HEK293 (cell line): ENCODE data around the gene CLCF1.

ENCODE experiments used
- CTCF ChIA-PET: fragments of 350-600 bp; formaldehyde crosslinking; extraction: SDS; loops from one replicate; lab custom pipeline; 2021; ENCODE audit warnings: antibody characterized with exemption; lab: Yijun Ruan, JAX
- POLR2A ChIA-PET: fragments of 300-600 bp; formaldehyde crosslinking; extraction: SDS; loops from one replicate; lab custom pipeline; 2020; ENCODE audit warnings: antibody characterized with exemption, inconsistent platforms; lab: Yijun Ruan, JAX
- H3K27ac ChIP-seq: fragments of 200-500 bp; sonication (Bioruptor generic); 2 replicates; pipeline ENCODE4 v1.5.1; 2014; ENCODE audit warnings: low read depth, low read length, control low read depth, inconsistent platforms; ENCODE audit errors: extremely low read depth
- H3K36me3 ChIP-seq, 2 experiments: fragments of 200-500 bp in 1 of 2; sonication (Bioruptor generic) in 1 of 2; 1 replicate in 1 of 2; 2 replicates in 1 of 2; pipeline ENCODE4 v1.5.1; 2014 to 2017; ENCODE audit warnings: inconsistent platforms in 2 of 2, low read length in 2 of 2; ENCODE audit not compliant: control insufficient read depth in 2 of 2, insufficient read depth in 1 of 2
- H3K4me1 ChIP-seq: fragments of 200-500 bp; sonication (Bioruptor generic); 2 replicates; pipeline ENCODE4 v1.5.1; 2014; ENCODE audit warnings: mild to moderate bottlenecking, low read length, inconsistent platforms; ENCODE audit not compliant: control insufficient read depth, insufficient read depth
- H3K4me3 ChIP-seq: 2 replicates; pipeline ENCODE4 v1.5.1; 2011; ENCODE audit warnings: low read depth, mild to moderate bottlenecking, control low read depth, low read length, moderate library complexity
- H3K9me3 ChIP-seq: fragments of 200-500 bp; sonication (Bioruptor generic); 2 replicates; pipeline ENCODE4 v1.5.1; 2014; ENCODE audit warnings: low read depth, low read length, inconsistent platforms; ENCODE audit not compliant: control insufficient read depth, insufficient read depth
- ATF2 ChIP-seq: fragments of 450-650 bp; formaldehyde crosslinking; IDR thresholded peaks from 2 replicates; pipeline ENCODE4 v1.5.1; 2016; ENCODE audit warnings: missing biosample characterization, missing genetic modification characterization, low read depth
- BCL11A ChIP-seq: fragments of 450-650 bp; formaldehyde crosslinking; IDR thresholded peaks from 2 replicates; pipeline ENCODE4 v1.5.1; 2016; ENCODE audit warnings: low read depth, missing biosample characterization, missing genetic modification characterization
- EGR2 ChIP-seq: fragments of 450-650 bp; formaldehyde crosslinking; IDR thresholded peaks from 2 replicates; pipeline ENCODE4 v1.5.1; 2016; ENCODE audit warnings: low read depth, missing biosample characterization, missing genetic modification characterization
- GLI4 ChIP-seq: fragments of 450-650 bp; formaldehyde crosslinking; IDR thresholded peaks from 2 replicates; pipeline ENCODE4 v1.5.1; 2016; ENCODE audit warnings: missing biosample characterization, missing genetic modification characterization
- GLIS2 ChIP-seq: fragments of 450-650 bp; formaldehyde crosslinking; IDR thresholded peaks from 2 replicates; pipeline ENCODE4 v1.5.1; 2016; ENCODE audit warnings: missing biosample characterization, missing genetic modification characterization
- RBAK ChIP-seq: fragments of 450-650 bp; formaldehyde crosslinking; IDR thresholded peaks from 2 replicates; pipeline ENCODE4 v1.5.1; 2016; ENCODE audit warnings: missing biosample characterization, missing genetic modification characterization
- TCF7L2 ChIP-seq: IDR thresholded peaks from 2 replicates; pipeline ENCODE4 v1.6.1; 2011; ENCODE audit warnings: low read depth, mild to moderate bottlenecking, inconsistent platforms, low read length, moderate library complexity, borderline replicate concordance
- ZBTB44 ChIP-seq: fragments of 450-650 bp; IDR thresholded peaks from 2 replicates; pipeline ENCODE4 v1.5.1; 2018; ENCODE audit warnings: missing biosample characterization, mild to moderate bottlenecking, missing genetic modification characterization
- ZIC2 ChIP-seq: fragments of 450-650 bp; formaldehyde crosslinking; IDR thresholded peaks from 2 replicates; pipeline ENCODE4 v1.5.1; 2016; ENCODE audit warnings: missing biosample characterization, missing genetic modification characterization
- ZNF140 ChIP-seq: fragments of 450-650 bp; formaldehyde crosslinking; IDR thresholded peaks from 2 replicates; pipeline ENCODE4 v1.5.1; 2016; ENCODE audit warnings: missing biosample characterization, missing genetic modification characterization
- ZNF146 ChIP-seq: fragments of 450-650 bp; formaldehyde crosslinking; IDR thresholded peaks from 2 replicates; pipeline ENCODE4 v1.5.1; 2016; ENCODE audit warnings: missing biosample characterization, missing genetic modification characterization
- ZNF24 ChIP-seq: fragments of 450-650 bp; formaldehyde crosslinking; IDR thresholded peaks from 2 replicates; pipeline ENCODE4 v1.5.1; 2016; ENCODE audit warnings: missing biosample characterization, missing genetic modification characterization
- ZNF324 ChIP-seq: fragments of 450-650 bp; formaldehyde crosslinking; IDR thresholded peaks from 2 replicates; pipeline ENCODE4 v1.5.1; 2016; ENCODE audit warnings: missing biosample characterization, missing genetic modification characterization
- ZNF449 ChIP-seq: fragments of 450-650 bp; formaldehyde crosslinking; IDR thresholded peaks from 2 replicates; pipeline ENCODE4 v1.5.1; 2017; ENCODE audit warnings: missing biosample characterization, mild to moderate bottlenecking, missing genetic modification characterization, moderate library complexity
- ZNF501 ChIP-seq: fragments of 450-650 bp; formaldehyde crosslinking; IDR thresholded peaks from 2 replicates; pipeline ENCODE4 v1.5.1; 2016; ENCODE audit warnings: missing biosample characterization, missing genetic modification characterization
- ZNF549 ChIP-seq: fragments of 450-650 bp; IDR thresholded peaks from 2 replicates; pipeline ENCODE4 v1.5.1; 2018; ENCODE audit warnings: missing biosample characterization, missing genetic modification characterization, mild to moderate bottlenecking, inconsistent platforms, moderate library complexity
- ZNF560 ChIP-seq: fragments of 450-650 bp; formaldehyde crosslinking; IDR thresholded peaks from 2 replicates; pipeline ENCODE4 v1.5.1; 2017; ENCODE audit warnings: missing biosample characterization, missing genetic modification characterization, borderline replicate concordance
- ZNF610 ChIP-seq: fragments of 450-650 bp; formaldehyde crosslinking; IDR thresholded peaks from 2 replicates; pipeline ENCODE4 v1.5.1; 2016; ENCODE audit warnings: missing biosample characterization, missing genetic modification characterization, borderline replicate concordance
- ZNF624 ChIP-seq: fragments of 450-650 bp; formaldehyde crosslinking; IDR thresholded peaks from 2 replicates; pipeline ENCODE4 v1.5.1; 2017; ENCODE audit warnings: missing biosample characterization, missing genetic modification characterization
- ZNF707 ChIP-seq: fragments of 450-650 bp; formaldehyde crosslinking; IDR thresholded peaks from 2 replicates; pipeline ENCODE4 v1.5.1; 2016; ENCODE audit warnings: missing biosample characterization, missing genetic modification characterization
- ZNF776 ChIP-seq: fragments of 450-650 bp; formaldehyde crosslinking; IDR thresholded peaks from 2 replicates; pipeline ENCODE4 v1.5.0; 2017; ENCODE audit warnings: missing biosample characterization, missing genetic modification characterization, borderline replicate concordance
- ZNF785 ChIP-seq: fragments of 450-650 bp; formaldehyde crosslinking; IDR thresholded peaks from 2 replicates; pipeline ENCODE4 v1.5.1; 2016; ENCODE audit warnings: missing biosample characterization, missing genetic modification characterization
- ZNF792 ChIP-seq: fragments of 450-650 bp; formaldehyde crosslinking; IDR thresholded peaks from 2 replicates; pipeline ENCODE4 v1.5.1; 2016; ENCODE audit warnings: missing biosample characterization, missing genetic modification characterization
- ZNF843 ChIP-seq: fragments of 450-650 bp; formaldehyde crosslinking; IDR thresholded peaks from 2 replicates; pipeline ENCODE4 v1.5.1; 2016; ENCODE audit warnings: missing biosample characterization, missing genetic modification characterization
- TF ChIP-seq, protein P1 (sequence below): fragments of 450-650 bp; formaldehyde crosslinking; IDR thresholded peaks from 2 replicates; pipeline ENCODE4 v1.5.1; 2016; ENCODE audit warnings: missing biosample characterization, missing genetic modification characterization
- TF ChIP-seq, protein P2 (sequence below): fragments of 450-650 bp; formaldehyde crosslinking; IDR thresholded peaks from 2 replicates; pipeline ENCODE4 v1.5.1; 2016; ENCODE audit warnings: missing biosample characterization, missing genetic modification characterization
- TF ChIP-seq, protein P3 (sequence below): fragments of 450-650 bp; formaldehyde crosslinking; IDR thresholded peaks from 2 replicates; pipeline ENCODE4 v1.5.1; 2016; ENCODE audit warnings: missing biosample characterization, missing genetic modification characterization

The CLCF1 gene

DNA sequence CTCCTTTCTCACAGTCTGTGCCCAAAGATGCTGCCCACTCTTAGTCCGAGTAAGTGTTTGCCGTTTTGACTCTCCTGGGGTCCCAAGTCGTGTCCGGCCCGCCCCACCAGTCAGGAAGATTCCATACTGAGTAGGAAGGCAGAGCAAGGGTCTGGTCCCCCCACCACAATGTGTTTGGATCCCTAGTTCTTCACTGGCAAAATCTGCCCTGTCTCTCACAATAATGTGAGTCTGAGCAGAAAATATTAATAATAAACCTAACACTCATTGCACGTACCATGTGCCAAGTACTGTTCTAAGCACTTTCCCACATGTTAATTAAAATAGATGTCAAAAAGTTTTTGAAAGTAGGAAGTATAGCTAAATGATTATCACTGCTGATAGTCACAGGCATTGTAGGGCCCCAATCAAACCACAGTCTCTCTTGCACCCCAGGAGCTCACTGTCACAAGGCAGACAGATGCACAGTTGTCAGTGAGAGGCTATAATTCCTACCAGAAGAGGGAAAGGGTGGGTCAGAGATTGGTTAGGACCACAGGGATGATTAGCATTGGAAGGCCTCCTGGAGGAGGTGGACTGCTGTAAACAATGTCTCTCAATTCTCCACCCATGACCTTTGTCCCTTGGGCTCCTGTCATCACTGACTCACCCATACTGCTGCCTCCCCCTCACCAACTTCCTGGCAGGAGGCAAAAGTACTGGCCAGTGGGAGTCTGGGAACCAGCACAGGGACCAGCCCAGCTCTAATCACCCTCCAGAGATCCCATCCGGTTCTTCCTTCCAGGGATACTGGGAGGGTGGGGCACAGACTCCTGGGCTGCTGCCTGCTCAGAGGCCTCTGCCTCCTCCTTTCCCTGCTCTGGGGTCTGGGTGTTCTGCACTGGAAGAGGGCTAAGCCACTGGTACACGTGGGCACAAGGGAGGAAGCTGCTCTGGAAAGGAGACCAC is 19.0 kb downstream of the CLCF1 start:
- no peaks in the 10 kb centered on the region for H3K36me3 ChIP-seq
- ChIA-PET POLR2A (interaction anchor here (0.5 to 4.2 kb wide), 16 partner anchors 11 to 1643 kb away, joined by 3 to 30 read pairs (median 5); partner anchors contain the start of genes CLCF1 and RAD9A), CTCF (interaction anchor here (0.6 to 30.4 kb wide), 10 partner anchors 8 to 1343 kb away, joined by 3 to 898 read pairs (median 4); partner anchors contain the start of genes CLCF1, PPP1CA and RAD9A)
- H3K9me3 ChIP-seq: no peaks in the 10 kb centered on the region
- peak overlapping the region; percentile 35; the same call in 1 of the 2 replicates for H3K27ac ChIP-seq
- peak overlapping the region; percentile 72 for H3K4me3 ChIP-seq
- H3K4me1 ChIP-seq: no peaks in the 10 kb centered on the region
- no peak for TF ChIP-seq ATF2 (tag by site-specific recombination)
- TF ChIP-seq EGR2 (tag by site-specific recombination): peak; percentile 65
- TF ChIP-seq ZNF776 (tag by site-specific recombination): no peak
- no peak for TF ChIP-seq ZNF549 (tag by site-specific recombination)
- TF ChIP-seq ZNF24 (tag by site-specific recombination): no peak
- no peak for TF ChIP-seq TCF7L2
- no peak for TF ChIP-seq ZNF449 (tag by site-specific recombination)
- TF ChIP-seq ZNF624 (tag by site-specific recombination): no peak
- TF ChIP-seq, protein P1, sequence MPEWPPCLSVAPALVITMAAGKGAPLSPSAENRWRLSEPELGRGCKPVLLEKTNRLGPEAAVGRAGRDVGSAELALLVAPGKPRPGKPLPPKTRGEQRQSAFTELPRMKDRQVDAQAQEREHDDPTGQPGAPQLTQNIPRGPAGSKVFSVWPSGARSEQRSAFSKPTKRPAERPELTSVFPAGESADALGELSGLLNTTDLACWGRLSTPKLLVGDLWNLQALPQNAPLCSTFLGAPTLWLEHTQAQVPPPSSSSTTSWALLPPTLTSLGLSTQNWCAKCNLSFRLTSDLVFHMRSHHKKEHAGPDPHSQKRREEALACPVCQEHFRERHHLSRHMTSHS (tag by site-specific recombination): no peak
- no peak for TF ChIP-seq ZNF501 (tag by site-specific recombination)
- TF ChIP-seq RBAK (tag by site-specific recombination): no peak
- no peak for TF ChIP-seq ZNF792 (tag by site-specific recombination)
- no peak for TF ChIP-seq BCL11A (tag by site-specific recombination)
- no peak for TF ChIP-seq ZNF785 (tag by site-specific recombination)
- TF ChIP-seq ZNF707 (tag by site-specific recombination): no peak
- TF ChIP-seq GLI4 (tag by site-specific recombination): no peak
- TF ChIP-seq GLIS2 (tag by site-specific recombination): peak; percentile 19
- TF ChIP-seq, protein P2, sequence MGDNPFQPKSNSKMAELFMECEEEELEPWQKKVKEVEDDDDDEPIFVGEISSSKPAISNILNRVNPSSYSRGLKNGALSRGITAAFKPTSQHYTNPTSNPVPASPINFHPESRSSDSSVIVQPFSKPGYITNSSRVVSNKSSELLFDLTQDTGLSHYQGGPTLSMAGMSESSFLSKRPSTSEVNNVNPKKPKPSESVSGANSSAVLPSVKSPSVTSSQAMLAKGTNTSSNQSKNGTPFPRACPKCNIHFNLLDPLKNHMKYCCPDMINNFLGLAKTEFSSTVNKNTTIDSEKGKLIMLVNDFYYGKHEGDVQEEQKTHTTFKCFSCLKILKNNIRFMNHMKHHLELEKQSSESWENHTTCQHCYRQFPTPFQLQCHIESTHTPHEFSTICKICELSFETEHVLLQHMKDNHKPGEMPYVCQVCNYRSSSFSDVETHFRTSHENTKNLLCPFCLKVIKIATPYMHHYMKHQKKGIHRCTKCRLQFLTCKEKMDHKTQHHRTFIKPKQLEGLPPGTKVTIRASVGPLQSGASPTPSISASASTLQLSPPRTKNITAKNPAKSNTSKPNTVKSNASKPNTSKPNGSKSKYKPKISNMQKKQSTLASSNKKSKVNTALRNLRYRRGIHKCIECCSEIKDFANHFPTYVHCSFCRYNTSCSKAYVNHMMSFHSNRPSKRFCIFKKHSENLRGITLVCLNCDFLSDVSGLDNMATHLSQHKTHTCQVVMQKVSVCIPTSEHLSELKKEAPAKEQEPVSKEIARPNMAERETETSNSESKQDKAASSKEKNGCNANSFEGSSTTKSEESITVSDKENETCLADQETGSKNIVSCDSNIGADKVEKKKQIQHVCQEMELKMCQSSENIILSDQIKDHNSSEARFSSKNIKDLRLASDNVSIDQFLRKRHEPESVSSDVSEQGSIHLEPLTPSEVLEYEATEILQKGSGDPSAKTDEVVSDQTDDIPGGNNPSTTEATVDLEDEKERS (tag by site-specific recombination): no peak
- TF ChIP-seq ZNF140: no peak
- no peak for TF ChIP-seq ZNF610 (tag by site-specific recombination)
- TF ChIP-seq ZNF324 (tag by site-specific recombination): no peak
- TF ChIP-seq ZNF843 (tag by site-specific recombination): no peak
- TF ChIP-seq ZIC2: peak; percentile 70
- TF ChIP-seq ZNF560 (tag by site-specific recombination): no peak
- no peak for TF ChIP-seq ZNF146
- no peak for TF ChIP-seq ZBTB44 (tag by site-specific recombination)
- TF ChIP-seq, protein P3, sequence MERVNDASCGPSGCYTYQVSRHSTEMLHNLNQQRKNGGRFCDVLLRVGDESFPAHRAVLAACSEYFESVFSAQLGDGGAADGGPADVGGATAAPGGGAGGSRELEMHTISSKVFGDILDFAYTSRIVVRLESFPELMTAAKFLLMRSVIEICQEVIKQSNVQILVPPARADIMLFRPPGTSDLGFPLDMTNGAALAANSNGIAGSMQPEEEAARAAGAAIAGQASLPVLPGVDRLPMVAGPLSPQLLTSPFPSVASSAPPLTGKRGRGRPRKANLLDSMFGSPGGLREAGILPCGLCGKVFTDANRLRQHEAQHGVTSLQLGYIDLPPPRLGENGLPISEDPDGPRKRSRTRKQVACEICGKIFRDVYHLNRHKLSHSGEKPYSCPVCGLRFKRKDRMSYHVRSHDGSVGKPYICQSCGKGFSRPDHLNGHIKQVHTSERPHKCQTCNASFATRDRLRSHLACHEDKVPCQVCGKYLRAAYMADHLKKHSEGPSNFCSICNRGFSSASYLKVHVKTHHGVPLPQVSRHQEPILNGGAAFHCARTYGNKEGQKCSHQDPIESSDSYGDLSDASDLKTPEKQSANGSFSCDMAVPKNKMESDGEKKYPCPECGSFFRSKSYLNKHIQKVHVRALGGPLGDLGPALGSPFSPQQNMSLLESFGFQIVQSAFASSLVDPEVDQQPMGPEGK (tag by site-specific recombination): no peak
